Liver (tissue), 9 donors: ENCODE measurements around the gene SYNE4. TPM values are rescaled to one million over a fixed set of nuclear protein-coding genes. Genes with fewer than 3 reads are reported as not detected.

Experiments used
- DNase-seq: peaks from one replicate; pipeline ENCODE4 v3.0.0-alpha.2; 2017; ENCODE audit warnings: low spot score
- H3K27ac ChIP-seq, 2 donors: one replicate each; pipeline ENCODE4 v1.7.0; 2013; ENCODE audit warnings: inconsistent platforms in 2 of 2, low read length in 2 of 2, control low read depth in 1 of 2, low read depth in 1 of 2, mild to moderate bottlenecking in 1 of 2
- H3K27me3 ChIP-seq, 4 donors: one replicate each; pipeline versions ENCODE4 v1.6.1 to v1.7.0; 2013; ENCODE audit warnings: low read length in 3 of 4, inconsistent platforms in 1 of 4, mild to moderate bottlenecking in 1 of 4, moderate library complexity in 1 of 4; ENCODE audit not compliant: control insufficient read depth in 4 of 4, insufficient read depth in 4 of 4
- H3K36me3 ChIP-seq, 4 donors: one replicate each; pipeline versions ENCODE4 v1.6.1 to v1.7.0; 2013; ENCODE audit warnings: low read length in 3 of 4, mild to moderate bottlenecking in 3 of 4, low read depth in 1 of 4, moderate library complexity in 1 of 4; ENCODE audit not compliant: control insufficient read depth in 4 of 4, insufficient read depth in 3 of 4
- H3K4me1 ChIP-seq, 4 donors: one replicate each; pipeline versions ENCODE4 v1.6.1 to v1.7.0; 2013; ENCODE audit warnings: low read length in 3 of 4, mild to moderate bottlenecking in 3 of 4, moderate library complexity in 1 of 4; ENCODE audit not compliant: control insufficient read depth in 4 of 4, insufficient read depth in 4 of 4
- H3K4me3 ChIP-seq, 3 donors: one replicate each; pipeline versions ENCODE4 v1.6.1 to v1.7.0; 2013; ENCODE audit warnings: low read length in 3 of 3, control low read depth in 1 of 3, low read depth in 1 of 3, mild to moderate bottlenecking in 1 of 3
- H3K9ac ChIP-seq, 2 donors: one replicate each; pipeline ENCODE4 v1.7.0; 2013; ENCODE audit warnings: low read length in 2 of 2, mild to moderate bottlenecking in 2 of 2, moderate library complexity in 2 of 2, control low read depth in 1 of 2, low read depth in 1 of 2
- H3K9me3 ChIP-seq, 4 donors: one replicate each; pipeline versions ENCODE4 v1.6.1 to v1.7.0; 2013; ENCODE audit warnings: low read length in 3 of 4; ENCODE audit not compliant: control insufficient read depth in 4 of 4
- EGR1 ChIP-seq, 2 donors: IDR thresholded peaks; 2 replicates each; pipeline ENCODE4 v1.6.1; 2016 to 2018; ENCODE audit warnings: antibody characterized with exemption in 2 of 2, low read depth in 2 of 2
- FOXA1 ChIP-seq: IDR thresholded peaks from 2 replicates; pipeline ENCODE4 v1.6.1; 2016; ENCODE audit warnings: antibody characterized with exemption
- FOXA2 ChIP-seq: IDR thresholded peaks from 2 replicates; pipeline ENCODE4 v1.6.1; 2016; ENCODE audit warnings: antibody characterized with exemption
- GABPA ChIP-seq, 2 donors: IDR thresholded peaks in 1 of 2; conservative IDR thresholded peaks in 1 of 2; 2 replicates each; pipeline ENCODE4 v1.6.1; 2016; ENCODE audit warnings: antibody characterized with exemption in 2 of 2, mild to moderate bottlenecking in 1 of 2, moderate library complexity in 1 of 2
- HNF4A ChIP-seq, 2 donors: conservative IDR thresholded peaks; 2 replicates each; pipeline ENCODE4 v1.6.1; 2016; ENCODE audit warnings: antibody characterized with exemption in 2 of 2, mild to moderate bottlenecking in 2 of 2
- HNF4G ChIP-seq: IDR thresholded peaks from 2 replicates; pipeline ENCODE4 v1.6.1; 2016; ENCODE audit warnings: antibody characterized with exemption
- JUND ChIP-seq, 2 donors: IDR thresholded peaks; 2 replicates each; pipeline ENCODE4 v1.6.1; 2016; ENCODE audit warnings: antibody characterized with exemption in 2 of 2
- MAX ChIP-seq: IDR thresholded peaks from 2 replicates; pipeline ENCODE4 v1.6.1; 2016; ENCODE audit warnings: antibody characterized with exemption
- NR2F2 ChIP-seq: IDR thresholded peaks from 2 replicates; pipeline ENCODE4 v1.6.1; 2016; ENCODE audit warnings: antibody characterized with exemption
- RAD21 ChIP-seq, 2 donors: IDR thresholded peaks; 2 replicates each; pipeline ENCODE4 v1.6.1; 2016; ENCODE audit warnings: antibody characterized with exemption in 2 of 2, mild to moderate bottlenecking in 2 of 2
- REST ChIP-seq: IDR thresholded peaks from 2 replicates; pipeline ENCODE4 v1.6.1; 2016; ENCODE audit warnings: antibody characterized with exemption, mild to moderate bottlenecking
- RXRA ChIP-seq, 2 donors: IDR thresholded peaks; 2 replicates each; pipeline ENCODE4 v1.6.1; 2017 to 2018; ENCODE audit warnings: antibody characterized with exemption in 2 of 2, mild to moderate bottlenecking in 1 of 2
- SP1 ChIP-seq: IDR thresholded peaks from 2 replicates; pipeline ENCODE4 v1.6.1; 2018; ENCODE audit warnings: antibody characterized with exemption, mild to moderate bottlenecking
- TAF1 ChIP-seq: conservative IDR thresholded peaks from 2 replicates; pipeline ENCODE4 v1.6.1; 2016; ENCODE audit warnings: antibody characterized with exemption, mild to moderate bottlenecking
- YY1 ChIP-seq: IDR thresholded peaks from 2 replicates; pipeline ENCODE4 v1.6.1; 2016; ENCODE audit warnings: antibody characterized with exemption, mild to moderate bottlenecking
- ZBTB33 ChIP-seq: IDR thresholded peaks from 2 replicates; pipeline ENCODE4 v1.6.1; 2016; ENCODE audit warnings: antibody characterized with exemption
- WGBS: extraction: QIAGEN DNeasy Blood & Tissue Kit; methylation state at CpG from one replicate; pipeline ENCODE4 v1.1.7; 2013; 5-methylcytosine and 5-hydroxymethylcytosine counted together
- polyA plus RNA-seq, 2 donors: library from polyadenylated mRNA; stranded (reverse) in 1 of 2; unstranded in 1 of 2; fragments of 200-250 nt in 1 of 2; fragments of >200 nt in 1 of 2; fragmentation: Nextera tagmentation in 1 of 2; extraction: Ambion mirVana in 1 of 2; gene quantifications; one replicate each; pipeline versions ENCODE4 v1.2.1 to v1.2.3, GENCODE V29; 2013 to 2015
- total RNA-seq, 2 donors: library from RNA; depleted of rRNA; stranded (reverse); fragments of >200 nt; gene quantifications; one replicate each; pipeline ENCODE4 v1.2.3, GENCODE V29; 2014
- TF ChIP-seq, protein P1 (sequence below): IDR thresholded peaks from 2 replicates; pipeline ENCODE4 v1.6.1; 2016; ENCODE audit warnings: antibody characterized with exemption
- TF ChIP-seq, protein P2 (sequence below): fragments of 150-350 bp; IDR thresholded peaks from 2 replicates; pipeline ENCODE4 v1.5.1; 2017; ENCODE audit warnings: improper control_type of control experiment, low read depth, low read length; ENCODE audit not compliant: missing input control
- donor health status: healthy.
- donor health status: healthy.
- donor health status: healthy.
- donor health status: healthy.
- donor health status: healthy.

SYNE4 gene
- total and polyA plus RNA-seq, 4 donors, result 1.8 to 5.7 (median 4.3) TPM

GRCh38 chr19:35990156-35990555 lies 18.5 kb downstream of the SYNE4 start:
- TF ChIP-seq EGR1 (IDR thresholded peaks at IDR 0.05; ENCODE audit: low read depth in 2 of 2), result no peak
- TF ChIP-seq JUND (IDR thresholded peaks at IDR 0.05), result no peak
- TF ChIP-seq FOXA2, result no peak
- TF ChIP-seq GABPA (IDR thresholded peaks at IDR 0.05 in 1 of 2, conservative IDR thresholded peaks at IDR 0.05 in 1 of 2), result no peak
- TF ChIP-seq FOXA1, result no peak
- no peak for TF ChIP-seq MAX
- no peak for TF ChIP-seq REST
- no peak for TF ChIP-seq RXRA (IDR thresholded peaks at IDR 0.05)
- TF ChIP-seq, protein P1, sequence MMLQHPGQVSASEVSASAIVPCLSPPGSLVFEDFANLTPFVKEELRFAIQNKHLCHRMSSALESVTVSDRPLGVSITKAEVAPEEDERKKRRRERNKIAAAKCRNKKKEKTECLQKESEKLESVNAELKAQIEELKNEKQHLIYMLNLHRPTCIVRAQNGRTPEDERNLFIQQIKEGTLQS, result no peak
- no peak for TF ChIP-seq NR2F2
- no peak for TF ChIP-seq TAF1
- no peak for TF ChIP-seq RAD21 (IDR thresholded peaks at IDR 0.05)
- no peak for TF ChIP-seq ZBTB33
- no peak for TF ChIP-seq YY1
- TF ChIP-seq, protein P2, sequence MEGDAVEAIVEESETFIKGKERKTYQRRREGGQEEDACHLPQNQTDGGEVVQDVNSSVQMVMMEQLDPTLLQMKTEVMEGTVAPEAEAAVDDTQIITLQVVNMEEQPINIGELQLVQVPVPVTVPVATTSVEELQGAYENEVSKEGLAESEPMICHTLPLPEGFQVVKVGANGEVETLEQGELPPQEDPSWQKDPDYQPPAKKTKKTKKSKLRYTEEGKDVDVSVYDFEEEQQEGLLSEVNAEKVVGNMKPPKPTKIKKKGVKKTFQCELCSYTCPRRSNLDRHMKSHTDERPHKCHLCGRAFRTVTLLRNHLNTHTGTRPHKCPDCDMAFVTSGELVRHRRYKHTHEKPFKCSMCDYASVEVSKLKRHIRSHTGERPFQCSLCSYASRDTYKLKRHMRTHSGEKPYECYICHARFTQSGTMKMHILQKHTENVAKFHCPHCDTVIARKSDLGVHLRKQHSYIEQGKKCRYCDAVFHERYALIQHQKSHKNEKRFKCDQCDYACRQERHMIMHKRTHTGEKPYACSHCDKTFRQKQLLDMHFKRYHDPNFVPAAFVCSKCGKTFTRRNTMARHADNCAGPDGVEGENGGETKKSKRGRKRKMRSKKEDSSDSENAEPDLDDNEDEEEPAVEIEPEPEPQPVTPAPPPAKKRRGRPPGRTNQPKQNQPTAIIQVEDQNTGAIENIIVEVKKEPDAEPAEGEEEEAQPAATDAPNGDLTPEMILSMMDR, result no peak
- 91% methylated on average over 4 of the region's 4 CpGs for WGBS
- Histone ChIP-seq H3K27ac (no peak overlapping the region), H3K9ac (no peak overlapping the region), H3K4me3 (no peak overlapping the region), H3K4me1 (peaks cover 0 to 6% (median 4%) of the 10 kb centered on the region in 4 donors), H3K9me3 (no peaks in the 10 kb centered on the region), H3K27me3 (peaks cover 0 to under 1% (median 0%) of the 10 kb centered on the region in 4 donors), H3K36me3 (no peaks in the 10 kb centered on the region)
- DNase-seq, result no peak

DNA sequence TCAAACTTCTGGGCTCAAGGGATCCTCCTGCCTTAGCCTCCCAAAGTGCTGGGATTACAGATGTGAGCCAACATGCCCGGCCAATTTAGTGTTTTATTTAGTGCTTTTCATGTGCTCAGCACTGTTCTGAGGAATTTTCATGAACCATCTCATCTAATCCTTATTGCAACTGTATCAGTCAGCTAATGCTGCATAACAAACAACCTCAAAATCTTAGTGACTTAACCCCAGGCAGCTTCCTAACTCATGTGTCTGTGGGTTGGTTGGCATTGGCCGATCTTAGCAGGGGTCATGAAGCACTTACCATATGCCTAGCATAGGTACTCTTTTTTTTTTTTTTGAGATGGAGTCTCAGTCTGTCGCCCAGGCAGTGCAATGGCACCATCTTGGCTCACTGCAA lies 19.8 kb downstream of the SYNE4 start:
- H3K27me3 ChIP-seq, result peaks cover 0 to 4% (median 0%) of the 10 kb centered on the region in 4 donors
- WGBS, result 87% methylated on average over 3 of the region's 3 CpGs
- no peak overlapping the region for H3K9ac ChIP-seq
- TF ChIP-seq NR2F2, result no peak
- TF ChIP-seq MAX, result no peak
- TF ChIP-seq, protein P1, result no peak
- no peak for TF ChIP-seq FOXA2
- TF ChIP-seq YY1, result no peak
- no peak for TF ChIP-seq SP1
- no peak for TF ChIP-seq GABPA (IDR thresholded peaks at IDR 0.05 in 1 of 2, conservative IDR thresholded peaks at IDR 0.05 in 1 of 2)
- TF ChIP-seq TAF1, result no peak
- TF ChIP-seq, protein P2, result no peak
- no peak for TF ChIP-seq ZBTB33
- no peak for TF ChIP-seq JUND (IDR thresholded peaks at IDR 0.05)
- TF ChIP-seq HNF4A (conservative IDR thresholded peaks at IDR 0.05), result no peak
- no peak for TF ChIP-seq RAD21 (IDR thresholded peaks at IDR 0.05)
- TF ChIP-seq HNF4G, result no peak
- no peaks in the 10 kb centered on the region for H3K9me3 ChIP-seq
- no peak overlapping the region for H3K27ac ChIP-seq
- H3K4me3 ChIP-seq, result no peak overlapping the region
- H3K36me3 ChIP-seq, result no peaks in the 10 kb centered on the region
- H3K4me1 ChIP-seq, result peaks cover 0 to 4% (median 0%) of the 10 kb centered on the region in 4 donors
- DNase-seq, result no peak
